Measurements from ENCODE around the gene RCOR3.

GRCh38 chr1:211217392-211217791 lies 41.8 kb upstream of the RCOR3 start:
- TF ChIP-seq, protein P1, sequence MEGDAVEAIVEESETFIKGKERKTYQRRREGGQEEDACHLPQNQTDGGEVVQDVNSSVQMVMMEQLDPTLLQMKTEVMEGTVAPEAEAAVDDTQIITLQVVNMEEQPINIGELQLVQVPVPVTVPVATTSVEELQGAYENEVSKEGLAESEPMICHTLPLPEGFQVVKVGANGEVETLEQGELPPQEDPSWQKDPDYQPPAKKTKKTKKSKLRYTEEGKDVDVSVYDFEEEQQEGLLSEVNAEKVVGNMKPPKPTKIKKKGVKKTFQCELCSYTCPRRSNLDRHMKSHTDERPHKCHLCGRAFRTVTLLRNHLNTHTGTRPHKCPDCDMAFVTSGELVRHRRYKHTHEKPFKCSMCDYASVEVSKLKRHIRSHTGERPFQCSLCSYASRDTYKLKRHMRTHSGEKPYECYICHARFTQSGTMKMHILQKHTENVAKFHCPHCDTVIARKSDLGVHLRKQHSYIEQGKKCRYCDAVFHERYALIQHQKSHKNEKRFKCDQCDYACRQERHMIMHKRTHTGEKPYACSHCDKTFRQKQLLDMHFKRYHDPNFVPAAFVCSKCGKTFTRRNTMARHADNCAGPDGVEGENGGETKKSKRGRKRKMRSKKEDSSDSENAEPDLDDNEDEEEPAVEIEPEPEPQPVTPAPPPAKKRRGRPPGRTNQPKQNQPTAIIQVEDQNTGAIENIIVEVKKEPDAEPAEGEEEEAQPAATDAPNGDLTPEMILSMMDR (IDR thresholded peaks at IDR 0.05; ENCODE audit: low read depth, low read length) = no peak
- TF ChIP-seq EZH2phosphoT487 (IDR thresholded peaks at IDR 0.05; ENCODE audit: low read depth) = no peak

All from OCI-LY3 (cell line).